PC-9 (cell line): ENCODE results near the gene TAS2R14. TPM values are rescaled to one million over a fixed set of nuclear protein-coding genes. Genes with fewer than 3 reads are reported as not detected.

ENCODE experiments used
- BruUV-seq: library from RNA; stranded (reverse); fragments of 400-500 nt; replicated peaks from 2 replicates; lab custom pipeline; 2021; lab: Mats Ljungman, UMichigan
- CTCF ChIA-PET: fragments of 300-600 bp; sonication (Branson Sonifier 250); formaldehyde crosslinking; loops from one replicate; lab custom pipeline; 2022; ENCODE audit warnings: antibody characterized with exemption; lab: Charles Lee
- POLR2A ChIA-PET: fragments of 300-600 bp; sonication (Branson Sonifier 250); formaldehyde crosslinking; loops from one replicate; lab custom pipeline; 2022; ENCODE audit warnings: antibody characterized with exemption; ENCODE audit not compliant: unreplicated experiment; lab: Charles Lee
- DNase-seq, 2 experiments: peaks; one replicate each; pipeline versions ENCODE4 v3.0.0 to v3.0.0-alpha.2; 2015 to 2022; ENCODE audit warnings: mixed read lengths in 1 of 2
- H2AFZ ChIP-seq: fragments of 200-600 bp; sonication (generic); 2 replicates; pipeline ENCODE4 v1.8.1; 2017; ENCODE audit warnings: antibody characterized with exemption
- H3F3A ChIP-seq: fragments of 200-600 bp; sonication (generic); 2 replicates; pipeline ENCODE4 v1.8.1; 2017; ENCODE audit warnings: antibody characterized with exemption, mild to moderate bottlenecking, low read depth; ENCODE audit not compliant: insufficient read depth
- H3K27ac ChIP-seq: fragments of 200-600 bp; sonication (generic); 2 replicates; pipeline ENCODE4 v1.6.1; 2016; ENCODE audit warnings: mixed run types
- H3K27me3 ChIP-seq: fragments of 200-600 bp; sonication (generic); 2 replicates; pipeline ENCODE4 v1.6.1; 2016; ENCODE audit warnings: low read depth, mixed run types; ENCODE audit not compliant: insufficient read depth
- H3K36me3 ChIP-seq: fragments of 200-600 bp; sonication (generic); 2 replicates; pipeline ENCODE4 v1.6.1; 2016; ENCODE audit warnings: low read depth, mixed run types
- H3K4me1 ChIP-seq: fragments of 200-600 bp; sonication (generic); replicated peaks from 2 replicates; pipeline ENCODE4 v1.6.1; 2016; ENCODE audit warnings: mixed run types; ENCODE audit not compliant: insufficient read depth
- H3K4me2 ChIP-seq: fragments of 200-600 bp; sonication (generic); 2 replicates; pipeline ENCODE4 v1.6.1; 2017; ENCODE audit warnings: mixed run types
- H3K4me3 ChIP-seq: fragments of 200-600 bp; sonication (generic); 2 replicates; pipeline ENCODE4 v1.6.1; 2016; ENCODE audit warnings: mixed run types
- H3K79me2 ChIP-seq: fragments of 200-600 bp; sonication (generic); 2 replicates; pipeline ENCODE4 v1.6.1; 2017; ENCODE audit warnings: low read depth, mixed run types
- H3K9me2 ChIP-seq: fragments of 200-600 bp; sonication (generic); 2 replicates; pipeline ENCODE4 v1.8.1; 2017; ENCODE audit warnings: mild to moderate bottlenecking; ENCODE audit not compliant: insufficient read depth
- H3K9me3 ChIP-seq: fragments of 200-600 bp; sonication (generic); 2 replicates; pipeline ENCODE4 v1.8.1; 2016; ENCODE audit warnings: low read depth; ENCODE audit not compliant: insufficient read depth
- H4K20me1 ChIP-seq: fragments of 200-600 bp; sonication (generic); 2 replicates; pipeline ENCODE4 v1.8.1; 2017; ENCODE audit not compliant: insufficient read depth
- CTCF ChIP-seq: fragments of 200-600 bp; sonication (generic); conservative IDR thresholded peaks from 2 replicates; pipeline ENCODE4 v1.6.1; 2017; ENCODE audit warnings: mixed run types, antibody characterized with exemption, mild to moderate bottlenecking, moderate library complexity
- EZH2 ChIP-seq: fragments of 200-600 bp; sonication (generic); IDR thresholded peaks from 2 replicates; pipeline ENCODE4 v1.8.0; 2017; ENCODE audit warnings: antibody characterized with exemption, low read depth
- intact Hi-C: fragments of 100-400 bp; cut with micrococcal nuclease; formaldehyde crosslinking; loops from one replicate; pipeline ENCODE4 v1.10.0; 2022; ENCODE audit not compliant: unreplicated experiment
- total RNA-seq: library from RNA; stranded (reverse); gene quantifications from 2 replicates; pipeline ENCODE4 v1.2.3, GENCODE V29; 2021

Gene TAS2R14
- total RNA-seq, 1 experiment from 2014 or later = 3.3 TPM

GRCh38 chr12:10966314-10966713, 27.3 kb upstream of the TAS2R14 start:
- CTCF ChIA-PET = no interaction called here
- intact Hi-C loops = no loop called here
- no TSS peak for BruUV-seq

GRCh38 chr12:10965476-10965875, 26.4 kb upstream of the TAS2R14 start:
- Histone ChIP-seq H3K27me3 (no peaks in the 10 kb centered on the region), H3K27ac (no peak overlapping the region), H2AFZ (no peak overlapping the region), H3K4me1 (no peaks in the 10 kb centered on the region), H3K4me2 (no peak overlapping the region), H3K9me3 (no peaks in the 10 kb centered on the region), H3K79me2 (no peaks in the 10 kb centered on the region), H3K9me2 (no peaks in the 10 kb centered on the region), H4K20me1 (no peaks in the 10 kb centered on the region; the same call in 1 of the 2 replicates), H3K36me3 (no peaks in the 10 kb centered on the region), H3K4me3 (no peak overlapping the region), H3F3A (no peaks in the 10 kb centered on the region)
- TF ChIP-seq CTCF = no peak
- TF ChIP-seq EZH2 = no peak
- intact Hi-C loops = no loop called here
- DNase-seq = no peak
- ChIA-PET CTCF (no interaction called here), POLR2A (no interaction called here)
- BruUV-seq = no TSS peak

More at GRCh38 chr12:10966314-10966713, 27.3 kb upstream of the TAS2R14 start:
- no peak for TF ChIP-seq EZH2
- TF ChIP-seq CTCF = no peak
- H2AFZ ChIP-seq = no peak overlapping the region
- no peak overlapping the region for H3K27ac ChIP-seq
- H3K79me2 ChIP-seq = no peaks in the 10 kb centered on the region
- H3K4me2 ChIP-seq = no peak overlapping the region
- no peaks in the 10 kb centered on the region for H3K9me2 ChIP-seq
- H4K20me1 ChIP-seq = no peaks in the 10 kb centered on the region; the same call in 1 of the 2 replicates
- POLR2A ChIA-PET = interaction anchor here (0.5 kb wide), 1 partner anchor 1096 kb away, joined by 3 read pairs; no protein-coding TSS in a partner anchor
- DNase-seq = no peak
- H3K4me1 ChIP-seq = no peaks in the 10 kb centered on the region
- no peaks in the 10 kb centered on the region for H3K36me3 ChIP-seq
- H3K27me3 ChIP-seq = no peaks in the 10 kb centered on the region
- H3F3A ChIP-seq = no peaks in the 10 kb centered on the region
- H3K9me3 ChIP-seq = no peaks in the 10 kb centered on the region
- H3K4me3 ChIP-seq = no peak overlapping the region

DNA sequence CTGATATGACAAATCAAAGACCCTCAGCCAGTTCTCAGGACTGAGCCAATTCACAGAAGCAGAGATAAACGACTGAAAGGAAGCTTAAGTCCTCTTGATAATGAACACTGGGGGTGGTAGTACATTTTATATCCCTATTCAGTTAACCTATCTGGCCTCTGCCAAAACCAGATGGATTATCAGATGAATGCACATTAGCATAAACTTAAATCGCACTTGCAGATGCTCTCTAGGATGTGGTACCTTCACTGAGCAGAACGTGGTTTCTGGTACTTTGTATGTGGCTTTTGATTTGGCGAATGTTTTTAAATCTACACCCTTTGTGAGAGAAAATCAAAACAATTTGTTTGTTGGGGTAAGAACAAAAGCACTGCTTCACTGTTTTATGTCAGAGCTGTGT, 21.1 kb upstream of the TAS2R14 start:
- Histone ChIP-seq H3K4me3 (no peak overlapping the region), H3K27ac (no peak overlapping the region), H3K9me2 (no peaks in the 10 kb centered on the region), H3K4me1 (no peaks in the 10 kb centered on the region), H3K79me2 (no peaks in the 10 kb centered on the region), H4K20me1 (no peaks in the 10 kb centered on the region; the same call in 1 of the 2 replicates), H3K27me3 (no peaks in the 10 kb centered on the region), H3F3A (no peaks in the 10 kb centered on the region), H3K9me3 (no peaks in the 10 kb centered on the region), H3K4me2 (no peak overlapping the region), H2AFZ (no peak overlapping the region), H3K36me3 (no peaks in the 10 kb centered on the region)
- intact Hi-C loops = no loop called here
- CTCF ChIA-PET = no interaction called here
- BruUV-seq = no TSS peak
- TF ChIP-seq EZH2 (no peak), CTCF (no peak)
- DNase-seq = no peak
- POLR2A ChIA-PET = no interaction called here
